HG03439 (cell line): ENCODE measurements around the gene QARS1.
A peak's percentile ranks its signal among the peaks of the same experiment; 100 is the strongest.

Experiments
- ATAC-seq: cut with Tn5 transposase; IDR thresholded peaks from one replicate; pipeline ENCODE4 v1.9.1; 2021; ENCODE audit warnings: mild to moderate bottlenecking, moderate library complexity; ENCODE audit not compliant: unreplicated experiment

The QARS1 gene

DNA sequence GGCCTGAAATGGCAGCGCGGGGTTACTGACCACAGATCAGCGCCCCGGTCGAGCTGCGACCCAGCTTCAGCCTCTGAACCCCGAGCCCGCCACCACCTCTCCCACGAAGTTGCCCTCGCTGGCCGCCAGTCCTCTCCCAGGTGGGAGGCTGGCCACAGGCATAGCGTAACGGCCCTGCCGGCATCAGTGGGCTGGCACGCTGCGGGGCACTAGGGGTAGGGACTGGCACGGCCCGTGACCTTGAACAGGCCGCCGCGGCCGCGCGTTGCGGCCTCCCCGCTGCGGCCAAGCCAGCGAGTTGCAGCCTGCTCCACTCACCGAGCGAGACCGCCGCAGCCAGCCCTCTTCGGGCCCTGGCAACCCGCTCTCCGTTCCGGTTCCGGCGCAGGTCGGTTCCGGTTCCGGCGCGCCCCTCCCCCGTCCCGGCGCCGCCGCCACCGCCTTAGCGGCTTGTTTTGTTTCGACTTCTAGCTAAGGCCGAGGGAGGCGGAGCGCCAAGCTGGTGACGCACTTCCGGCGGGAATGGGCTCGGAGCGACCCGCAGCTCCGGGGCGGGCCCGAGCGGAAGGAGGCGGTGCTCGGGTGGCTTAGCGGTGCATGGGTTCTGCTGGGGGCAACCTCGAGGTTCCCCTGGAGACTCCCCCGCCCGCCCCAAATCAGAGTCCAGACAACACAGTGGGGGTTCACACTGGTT, 16.0 kb upstream of the QARS1 start, which contains the start of gene USP19:
Gene USP19 (minus strand): TSS at position 386 of the 694 bp plus-strand sequence. CDS start 1,678 bp downstream, outside the sequence.
- peak; percentile 84 for ATAC-seq

GRCh38 chr3:49120096-49120437, 15.5 kb upstream of the QARS1 start:
- ATAC-seq: no peak

DNA sequence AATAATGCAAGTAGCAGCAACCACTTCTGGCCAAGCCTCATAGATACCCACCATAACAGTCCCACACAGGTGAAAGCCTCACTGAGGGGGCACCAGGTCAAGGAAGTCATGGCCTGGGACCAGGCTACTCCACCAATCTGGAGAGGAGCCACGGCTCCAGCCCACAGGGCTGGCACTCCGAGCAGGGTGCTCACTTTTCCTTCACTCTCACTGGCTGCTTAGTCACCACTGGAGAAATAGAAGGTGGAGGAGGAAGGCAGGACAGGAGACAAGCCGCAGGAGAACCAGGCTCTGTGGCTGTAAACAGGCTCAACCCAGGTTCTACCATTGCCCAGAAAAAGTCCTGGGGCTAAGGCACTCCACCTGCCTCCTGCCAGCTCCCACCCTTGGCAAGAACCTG, 14.9 kb upstream of the QARS1 start:
- ATAC-seq: no peak

DNA sequence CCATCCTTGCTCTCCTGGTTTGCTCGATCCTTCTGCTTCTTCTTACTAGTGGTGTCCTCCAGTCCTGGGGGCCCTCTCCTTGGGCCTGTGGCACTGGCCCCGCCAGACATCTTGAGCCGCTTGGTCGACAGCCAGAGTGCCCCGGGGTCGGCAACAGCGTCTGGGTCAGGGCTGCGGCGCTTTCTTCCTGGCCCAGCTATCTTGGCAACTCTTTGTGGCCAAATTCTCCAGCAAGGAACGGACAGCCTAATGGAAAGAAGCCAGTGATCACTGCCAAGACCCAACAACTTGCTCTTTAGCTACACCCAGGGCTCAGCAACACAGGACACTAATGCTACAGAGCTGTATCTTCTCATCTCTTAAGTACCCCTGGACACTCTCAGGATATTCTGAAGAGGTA, 14.5 kb upstream of the QARS1 start:
- ATAC-seq: no peak

- ATAC-seq: no peak
Observed at GRCh38 chr3:49112262-49112661, 7.7 kb upstream of the QARS1 start.

GRCh38 chr3:49111347-49111746, 6.8 kb upstream of the QARS1 start:
- no peak for ATAC-seq

- no peak for ATAC-seq
Observed at GRCh38 chr3:49110780-49111179, 6.2 kb upstream of the QARS1 start.

DNA sequence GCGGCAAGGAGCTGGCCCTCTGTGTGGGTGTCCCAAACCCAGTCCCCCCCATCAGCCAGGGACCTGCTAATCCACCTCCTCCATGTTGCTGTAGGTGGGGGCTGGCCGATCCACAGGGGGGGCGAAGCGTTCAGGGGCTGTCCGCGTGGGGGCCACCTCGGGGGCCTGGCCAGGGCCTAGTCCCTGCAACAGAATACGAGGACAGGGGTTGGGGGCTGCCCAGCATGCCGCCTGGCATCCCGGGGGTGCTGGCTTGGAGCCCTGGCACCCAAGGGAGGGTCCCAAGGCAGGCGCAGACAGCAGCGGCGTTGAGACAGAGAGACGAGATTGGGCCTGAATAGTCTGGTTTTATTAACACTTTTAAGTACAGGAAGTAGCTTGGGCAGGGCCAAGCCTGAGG, 3.8 kb upstream of the QARS1 start:
- ATAC-seq: no peak

- ATAC-seq: no peak
Observed at GRCh38 chr3:49104052-49104426, 518 bp downstream of the QARS1 start.

- no peak for ATAC-seq
Observed at GRCh38 chr3:49100046-49100615, 4.4 kb downstream of the QARS1 start.

GRCh38 chr3:49098910-49099630, 5.5 kb downstream of the QARS1 start:
- ATAC-seq: no peak

GRCh38 chr3:49098429-49098828, 6.1 kb downstream of the QARS1 start:
- ATAC-seq: no peak

DNA sequence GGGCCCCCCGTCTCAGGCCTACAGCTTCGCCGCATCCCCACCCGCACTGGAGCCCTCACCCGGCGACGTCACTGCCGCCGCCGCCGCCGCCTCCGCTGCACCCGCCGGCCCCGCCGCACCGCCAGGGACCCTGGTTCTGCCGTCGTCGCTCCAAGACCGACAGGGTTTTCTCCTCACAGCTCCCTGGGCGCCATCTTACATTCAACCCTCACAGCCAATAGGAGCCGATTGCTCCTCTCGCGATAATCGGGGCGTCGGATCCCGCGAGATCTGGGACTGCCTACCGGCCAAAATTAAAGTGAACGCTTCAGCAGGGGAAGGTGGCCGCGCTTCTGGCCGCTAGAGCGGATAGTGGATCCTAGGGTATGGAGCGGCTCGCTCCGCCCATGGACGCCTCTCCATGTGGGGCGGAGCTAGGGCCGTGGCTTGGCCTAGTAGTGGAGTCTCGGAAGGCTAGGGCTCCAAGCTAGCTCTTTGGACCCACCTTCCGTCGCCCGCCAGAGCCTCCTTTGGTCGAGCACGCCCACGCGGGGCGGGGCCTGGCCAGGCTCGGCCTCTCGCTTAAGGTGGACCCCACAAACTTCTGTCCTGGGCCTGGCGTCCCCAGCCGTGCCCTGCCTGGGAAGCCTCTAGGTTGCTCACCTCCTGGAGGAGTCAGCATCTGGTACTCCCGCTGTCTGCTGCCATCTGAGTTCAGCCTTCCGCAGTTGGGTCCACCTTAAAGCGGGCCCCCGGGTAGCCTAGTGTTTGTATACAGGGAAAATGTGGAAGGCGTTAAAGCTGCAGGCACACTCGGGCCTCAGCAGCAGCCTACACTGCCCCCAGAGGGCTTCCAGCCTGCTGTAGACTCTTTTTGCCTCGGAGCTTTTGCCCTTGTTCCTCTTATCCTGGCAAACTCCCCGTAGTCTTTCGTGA, 10.4 kb downstream of the QARS1 start, which contains the start of gene QRICH1:
Gene QRICH1 (minus strand): TSS at position 219 of the 915 bp plus-strand sequence. CDS start 17,054 bp downstream, outside the sequence.
- ATAC-seq: peak; percentile 78

DNA sequence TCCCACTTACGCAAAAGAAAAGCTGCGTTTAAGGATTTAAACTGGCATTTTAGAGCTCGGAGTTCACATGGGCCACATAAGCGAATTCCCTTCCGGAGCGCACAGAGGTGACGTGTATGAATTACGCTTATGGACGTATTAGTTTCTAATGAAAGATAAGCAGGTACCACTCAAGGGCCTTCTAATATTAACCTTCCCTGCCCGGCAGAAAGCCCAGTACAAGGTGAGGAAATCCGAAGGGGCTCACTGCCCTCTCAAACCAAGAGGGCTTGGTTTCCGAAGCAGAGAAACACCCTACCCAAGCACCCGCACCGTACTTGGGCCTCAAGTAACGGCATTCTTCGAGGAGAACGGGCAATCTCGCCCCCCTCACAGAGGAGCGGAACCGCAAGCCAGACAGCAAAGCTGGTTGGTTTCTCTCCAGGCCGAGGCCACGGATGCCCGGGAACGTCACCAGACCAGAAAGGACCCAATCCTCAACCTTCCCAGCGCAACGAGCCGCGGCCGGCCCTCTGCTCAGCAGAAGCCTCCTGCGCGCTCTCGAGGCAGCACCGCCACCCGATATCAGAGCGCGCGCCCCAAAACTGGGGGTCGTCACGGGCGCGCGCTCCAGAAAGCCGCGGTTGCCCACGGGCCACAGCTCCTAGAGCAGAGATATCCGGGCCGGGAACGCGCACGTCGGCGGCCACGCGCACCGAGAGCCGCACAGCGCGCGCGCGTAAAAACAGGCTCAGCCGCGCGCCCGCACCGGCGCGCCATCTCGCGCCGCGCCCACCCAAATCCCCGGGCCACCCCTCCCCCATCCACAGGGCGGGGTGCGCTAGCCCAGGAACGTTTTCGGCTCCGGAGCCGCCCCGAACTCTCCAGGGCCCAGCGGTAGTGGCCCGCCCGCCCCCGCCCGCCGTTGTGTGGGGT, 11.4 kb downstream of the QARS1 start:
- ATAC-seq: peak; percentile 32

DNA sequence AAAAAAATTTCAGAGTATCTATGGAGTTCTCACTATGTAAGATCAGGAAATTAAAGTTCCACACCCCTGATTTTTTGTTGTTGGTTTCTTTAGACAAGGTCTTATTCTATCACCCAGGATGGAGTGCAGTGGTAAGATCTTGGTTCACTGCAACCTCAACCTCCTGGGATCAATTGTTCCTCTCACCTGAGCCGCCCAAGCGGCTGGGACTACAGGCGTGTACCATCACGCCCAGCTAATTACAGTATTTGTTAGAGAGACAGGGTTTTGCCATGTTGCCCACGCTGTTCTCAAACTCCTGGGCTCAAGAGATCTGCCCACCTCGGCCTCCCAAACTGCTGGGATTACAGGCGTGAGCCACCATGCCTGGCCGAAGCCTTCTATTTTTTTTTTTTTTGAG, 23.1 kb downstream of the QARS1 start:
- no peak for ATAC-seq

- no peak for ATAC-seq
Observed at GRCh38 chr3:49079270-49079669, 25.3 kb downstream of the QARS1 start.

- no peak for ATAC-seq
Observed at GRCh38 chr3:49076646-49077045, 27.9 kb downstream of the QARS1 start.

DNA sequence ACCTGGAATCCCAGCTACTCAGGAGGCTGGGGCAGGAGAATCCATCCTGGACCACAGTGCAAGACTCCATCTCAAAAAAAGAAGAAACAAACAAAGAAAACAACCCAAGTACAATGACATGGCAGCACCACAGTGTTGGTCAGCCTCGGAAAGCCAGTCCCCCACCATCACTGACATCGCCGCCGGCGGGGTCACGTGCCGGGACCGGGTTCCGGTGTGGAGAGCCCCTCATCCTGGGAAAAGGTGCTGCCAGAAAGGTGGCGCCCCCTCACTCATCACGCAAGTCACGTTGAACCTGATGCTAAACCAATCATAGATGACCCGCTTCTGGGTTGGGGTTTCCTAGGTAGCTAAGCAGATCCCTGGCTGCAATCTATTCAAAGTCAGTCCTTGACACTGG, 28.4 kb downstream of the QARS1 start:
- ATAC-seq: no peak

DNA sequence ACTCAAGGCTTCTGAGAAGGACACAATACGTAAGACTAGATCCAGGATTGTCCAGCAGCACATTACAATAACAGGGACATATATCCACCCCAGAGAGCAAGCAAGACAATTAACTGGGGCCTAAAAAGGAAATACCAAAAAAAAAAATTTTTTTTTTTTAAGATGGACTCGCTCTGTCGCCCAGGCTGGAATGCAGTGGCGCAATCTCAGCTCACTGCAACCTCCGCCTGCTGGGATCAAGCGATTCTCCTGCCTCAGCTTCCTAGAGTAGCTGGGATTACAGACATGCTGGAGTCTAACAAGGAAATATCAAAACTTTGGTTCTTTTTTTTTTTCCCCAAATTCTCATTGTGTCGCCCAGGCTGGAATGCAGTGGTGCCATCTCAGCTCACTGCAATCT, 46.5 kb downstream of the QARS1 start:
- no peak for ATAC-seq

DNA sequence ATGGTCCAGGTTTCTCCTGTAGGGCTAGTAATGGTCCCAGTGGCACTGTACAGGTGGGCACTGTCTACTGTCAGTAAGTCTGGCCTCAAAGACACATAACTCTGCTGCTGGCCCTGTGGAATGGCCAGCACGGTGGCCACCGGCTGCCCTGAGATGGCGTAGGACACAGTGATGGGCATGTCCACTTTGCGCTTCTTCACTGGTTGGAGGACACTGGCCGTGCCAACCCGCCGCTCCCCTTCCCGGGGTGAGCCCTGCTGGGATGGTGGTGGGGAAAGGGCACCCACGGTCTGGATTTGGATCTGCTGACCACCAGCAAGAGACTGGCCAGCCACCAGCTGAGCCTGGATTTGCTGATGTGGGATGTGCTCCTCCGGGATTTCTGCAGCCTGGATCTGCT, 47.3 kb downstream of the QARS1 start:
- no peak for ATAC-seq
